Measurements from ENCODE around the gene FAM241B. TPM values are rescaled to one million over a fixed set of nuclear protein-coding genes. Genes with fewer than 3 reads are reported as not detected.

The FAM241B gene
- total RNA-seq, 1 donor from 2014 or later = 1.00 TPM

GRCh38 chr10:69657430-69657829 lies 27.4 kb downstream of the FAM241B start:
- CTCF ChIA-PET = no interaction called here
- ATAC-seq (ENCODE audit: low read depth) (no peak), DNase-seq (no peak)
- no peak overlapping the region for H3K4me3 Mint-ChIP-seq
- H3K27me3 Mint-ChIP-seq = peaks cover 19% of the 10 kb centered on the region
- POLR2A ChIA-PET = no interaction called here
- intact Hi-C loops (cut with micrococcal nuclease) = no loop called here
- no peaks in the 10 kb centered on the region for H3K36me3 Mint-ChIP-seq (ENCODE audit: low read depth)
- no peaks in the 10 kb centered on the region for H3K4me1 Mint-ChIP-seq
- H3K9me3 Mint-ChIP-seq = no peaks in the 10 kb centered on the region
- no peak overlapping the region for H3K27ac Mint-ChIP-seq
- TF ChIP-seq, protein P1, sequence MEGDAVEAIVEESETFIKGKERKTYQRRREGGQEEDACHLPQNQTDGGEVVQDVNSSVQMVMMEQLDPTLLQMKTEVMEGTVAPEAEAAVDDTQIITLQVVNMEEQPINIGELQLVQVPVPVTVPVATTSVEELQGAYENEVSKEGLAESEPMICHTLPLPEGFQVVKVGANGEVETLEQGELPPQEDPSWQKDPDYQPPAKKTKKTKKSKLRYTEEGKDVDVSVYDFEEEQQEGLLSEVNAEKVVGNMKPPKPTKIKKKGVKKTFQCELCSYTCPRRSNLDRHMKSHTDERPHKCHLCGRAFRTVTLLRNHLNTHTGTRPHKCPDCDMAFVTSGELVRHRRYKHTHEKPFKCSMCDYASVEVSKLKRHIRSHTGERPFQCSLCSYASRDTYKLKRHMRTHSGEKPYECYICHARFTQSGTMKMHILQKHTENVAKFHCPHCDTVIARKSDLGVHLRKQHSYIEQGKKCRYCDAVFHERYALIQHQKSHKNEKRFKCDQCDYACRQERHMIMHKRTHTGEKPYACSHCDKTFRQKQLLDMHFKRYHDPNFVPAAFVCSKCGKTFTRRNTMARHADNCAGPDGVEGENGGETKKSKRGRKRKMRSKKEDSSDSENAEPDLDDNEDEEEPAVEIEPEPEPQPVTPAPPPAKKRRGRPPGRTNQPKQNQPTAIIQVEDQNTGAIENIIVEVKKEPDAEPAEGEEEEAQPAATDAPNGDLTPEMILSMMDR (IDR thresholded peaks at IDR 0.05) = no peak

DNA sequence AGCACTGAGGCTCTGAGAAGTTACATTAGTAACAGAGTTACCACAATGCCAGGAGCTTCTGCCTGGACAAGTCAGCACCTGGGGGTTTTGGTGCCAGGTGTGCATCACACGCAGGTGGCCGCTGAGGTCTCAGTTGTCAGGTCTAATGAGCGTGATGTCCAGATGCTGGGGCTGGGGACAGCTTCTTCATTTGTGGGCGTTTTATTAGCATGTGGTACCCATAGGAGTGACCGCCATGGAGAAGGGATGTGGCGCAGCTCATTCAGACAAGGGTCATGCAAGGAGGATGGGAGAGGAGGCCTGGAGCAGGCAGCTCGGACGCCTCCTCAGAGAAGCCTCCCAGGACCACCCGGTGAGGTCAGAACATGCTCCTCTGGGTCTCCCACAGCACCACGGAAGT lies 27.8 kb downstream of the FAM241B start:
- Mint-ChIP-seq H3K9me3 (no peaks in the 10 kb centered on the region), H3K27ac (no peak overlapping the region), H3K4me1 (no peaks in the 10 kb centered on the region), H3K4me3 (no peak overlapping the region), H3K36me3 (ENCODE audit: low read depth) (no peaks in the 10 kb centered on the region), H3K27me3 (peaks cover 19% of the 10 kb centered on the region)
- ChIA-PET CTCF (no interaction called here), POLR2A (no interaction called here)
- TF ChIP-seq, protein P1 (IDR thresholded peaks at IDR 0.05) = no peak
- intact Hi-C loops (cut with micrococcal nuclease) = no loop called here
- DNase-seq (no peak), ATAC-seq (ENCODE audit: low read depth) (no peak)

DNA sequence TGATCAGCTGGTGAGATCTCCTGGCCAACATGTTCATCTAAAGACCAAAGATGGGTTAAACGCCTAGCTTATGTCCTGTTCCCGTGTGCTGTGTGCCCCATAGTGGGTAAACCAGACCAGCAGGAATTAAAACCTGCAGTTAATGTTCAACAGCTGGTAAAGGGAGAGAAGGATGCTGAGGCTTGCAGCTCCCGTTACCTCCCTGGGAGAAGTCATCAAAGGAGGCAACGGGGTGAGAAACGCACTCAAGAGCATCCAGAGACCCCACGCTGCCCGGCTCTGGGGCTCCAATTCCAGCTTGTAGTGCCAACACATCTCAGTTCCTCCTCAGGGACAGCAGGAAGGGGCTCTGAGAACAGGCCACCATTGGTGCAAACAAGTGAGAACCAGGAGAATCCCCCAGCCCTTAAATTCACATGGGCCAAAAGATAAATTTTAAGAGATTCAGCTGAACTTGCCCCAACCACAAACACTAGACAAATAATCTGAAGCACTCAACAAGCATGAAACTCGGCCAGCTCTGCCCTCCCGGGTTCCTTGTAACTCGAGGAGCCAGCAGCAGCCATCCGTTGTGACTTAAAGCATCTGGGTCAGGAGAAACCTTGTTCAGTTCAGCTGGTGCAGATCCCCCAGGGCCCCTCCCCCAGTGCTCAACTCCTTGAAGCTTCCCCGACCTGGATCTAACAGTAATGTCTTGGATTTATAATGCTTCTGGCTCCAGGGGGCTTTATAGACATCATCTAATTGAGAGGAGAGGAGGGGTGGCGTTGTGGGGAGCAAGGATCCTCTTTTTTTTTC lies 29.4 kb downstream of the FAM241B start:
- Mint-ChIP-seq H3K27ac (no peak overlapping the region), H3K36me3 (ENCODE audit: low read depth) (no peaks in the 10 kb centered on the region), H3K27me3 (peaks cover 17% of the 10 kb centered on the region), H3K4me1 (no peaks in the 10 kb centered on the region), H3K4me3 (no peak overlapping the region), H3K9me3 (no peaks in the 10 kb centered on the region)
- TF ChIP-seq, protein P1 (IDR thresholded peaks at IDR 0.05) = no peak
- ATAC-seq (ENCODE audit: low read depth) (no peak), DNase-seq (no peak)
- intact Hi-C loops (cut with micrococcal nuclease) = no loop called here
- CTCF ChIA-PET = no interaction called here
- POLR2A ChIA-PET = no interaction called here

DNA sequence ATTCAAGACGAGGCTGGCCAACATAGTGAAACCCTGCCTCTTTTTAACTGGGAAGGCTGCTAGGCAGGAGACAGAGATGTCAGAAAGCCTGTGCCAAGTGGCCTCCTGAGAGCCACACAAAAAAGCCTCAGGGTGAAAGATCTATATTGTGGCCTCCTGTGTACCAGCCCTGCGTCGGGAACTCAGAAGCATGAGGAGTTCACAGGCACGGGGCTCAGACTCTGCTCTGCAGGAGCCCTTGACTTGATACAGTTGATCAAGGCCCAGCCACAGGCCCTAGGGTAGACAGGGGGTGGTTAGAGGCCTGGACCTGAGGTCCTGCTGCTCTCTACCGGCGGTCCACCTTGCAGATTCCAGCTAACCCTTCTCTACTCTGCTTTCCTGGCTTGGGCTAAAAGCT lies 30.2 kb downstream of the FAM241B start:
- intact Hi-C loops (cut with micrococcal nuclease) = no loop called here
- ChIA-PET POLR2A (no interaction called here), CTCF (no interaction called here)
- H3K27ac Mint-ChIP-seq = no peak overlapping the region
- no peaks in the 10 kb centered on the region for H3K9me3 Mint-ChIP-seq
- peaks cover 20% of the 10 kb centered on the region for H3K27me3 Mint-ChIP-seq
- no peak for ATAC-seq (ENCODE audit: low read depth)
- H3K36me3 Mint-ChIP-seq (ENCODE audit: low read depth) = no peaks in the 10 kb centered on the region
- H3K4me3 Mint-ChIP-seq = no peak overlapping the region
- no peak for DNase-seq
- TF ChIP-seq, protein P1 (IDR thresholded peaks at IDR 0.05) = no peak
- H3K4me1 Mint-ChIP-seq = no peaks in the 10 kb centered on the region

DNA sequence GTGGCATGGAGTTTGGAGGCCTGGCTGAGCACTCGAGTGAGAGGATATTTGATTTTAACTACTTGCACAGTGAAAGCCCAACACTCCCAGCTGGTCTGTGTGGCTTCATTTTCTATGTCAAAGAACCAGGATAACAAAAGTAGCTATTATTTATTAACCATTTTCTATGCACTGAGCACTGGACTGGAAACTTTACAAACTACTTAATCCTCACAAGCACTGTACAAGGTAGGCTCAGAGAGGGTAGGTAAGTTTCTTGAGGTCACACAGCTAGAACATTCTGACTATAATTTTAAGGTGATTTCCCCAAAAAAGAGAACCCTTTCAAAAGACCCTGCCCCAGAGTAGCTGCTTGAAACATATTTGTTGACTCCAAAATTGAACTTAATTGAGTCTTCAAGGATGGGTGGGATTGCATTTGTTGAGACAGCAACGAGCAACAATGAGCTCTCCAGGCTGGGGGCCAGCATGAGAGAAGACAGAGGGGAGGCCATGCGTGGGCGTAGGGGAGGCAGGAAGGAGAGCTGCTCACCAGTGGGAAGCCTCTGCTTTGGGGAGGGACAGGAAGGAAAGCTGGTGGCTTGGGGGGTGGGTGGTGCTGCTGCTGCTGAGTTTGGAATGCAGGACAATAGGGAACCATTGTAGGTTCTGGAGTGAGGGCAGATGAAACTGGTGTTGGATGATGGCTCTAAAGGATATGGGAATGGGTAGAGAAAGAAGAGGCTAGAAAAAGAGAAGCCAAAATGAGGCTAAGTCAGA lies 31.5 kb downstream of the FAM241B start:
- H3K36me3 Mint-ChIP-seq (ENCODE audit: low read depth) = no peaks in the 10 kb centered on the region
- TF ChIP-seq, protein P1 (IDR thresholded peaks at IDR 0.05) = no peak
- no peak overlapping the region for H3K4me3 Mint-ChIP-seq
- intact Hi-C loops (cut with micrococcal nuclease) = no loop called here
- no peak for ATAC-seq (ENCODE audit: low read depth)
- POLR2A ChIA-PET = no interaction called here
- no peak for DNase-seq
- CTCF ChIA-PET = no interaction called here
- H3K27ac Mint-ChIP-seq = no peak overlapping the region
- no peaks in the 10 kb centered on the region for H3K9me3 Mint-ChIP-seq
- no peaks in the 10 kb centered on the region for H3K4me1 Mint-ChIP-seq
- H3K27me3 Mint-ChIP-seq = peaks cover 18% of the 10 kb centered on the region

All from activated B cell treated with CpG ODN at 0.5 μM for 24 hours (primary cell).